ENCODE results near the gene NR6A1.

The NR6A1 gene

GRCh38 chr9:124695280-124695890 lies 75.7 kb downstream of the NR6A1 start:
- Histone ChIP-seq H3K4me3 (ENCODE audit: low read depth, low read length) (no peak overlapping the region), H3K27me3 (no peaks in the 10 kb centered on the region), H3K9me3 (no peaks in the 10 kb centered on the region), H3K36me3 (no peaks in the 10 kb centered on the region), H3K4me1 (no peaks in the 10 kb centered on the region; the same call in 1 of the 2 replicates)
- TF ChIP-seq CTCF (IDR thresholded peaks at IDR 0.05; ENCODE audit: low read depth, low read length): no peak
- no peak for DNase-seq

DNA sequence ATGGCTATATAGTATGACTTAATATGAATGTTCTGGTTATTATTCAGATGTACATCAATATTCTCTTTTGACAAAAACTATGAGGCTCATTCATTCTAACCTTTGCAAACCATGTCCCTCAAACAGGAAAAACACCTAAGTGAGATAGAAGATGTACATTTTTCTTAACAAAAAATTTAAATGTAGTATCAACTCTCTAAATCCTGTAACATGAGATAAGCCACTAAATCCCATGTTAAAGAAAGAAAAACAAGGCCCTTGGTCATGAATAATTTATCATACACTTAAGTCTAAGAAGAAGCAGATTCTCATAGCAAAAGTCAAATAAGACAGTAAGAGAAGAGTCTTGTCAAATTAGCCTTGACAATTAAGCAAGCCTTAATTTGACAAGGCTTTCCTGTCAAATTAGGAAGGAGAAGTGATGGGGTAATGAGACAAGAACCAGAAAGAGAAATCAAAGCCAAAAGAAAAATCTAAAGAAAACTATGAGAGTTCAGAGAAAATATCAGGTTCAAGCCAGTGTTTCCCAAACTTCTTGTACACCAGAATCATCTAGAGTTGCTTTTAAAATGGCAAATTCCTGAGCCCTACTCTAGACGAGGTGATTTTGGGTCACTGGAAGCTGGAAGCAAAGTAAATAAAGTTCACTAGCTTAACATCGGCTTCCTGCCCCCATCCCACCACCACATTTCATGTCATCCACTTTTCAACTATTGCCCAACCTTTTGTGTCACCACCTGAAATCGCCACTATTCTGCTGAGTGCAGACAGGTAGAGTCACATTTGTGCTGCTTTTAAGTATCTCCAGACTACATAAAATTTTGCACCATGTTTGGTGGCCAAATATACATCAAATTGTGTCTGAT lies 76.5 kb downstream of the NR6A1 start:
- no peaks in the 10 kb centered on the region for H3K27me3 ChIP-seq
- H3K36me3 ChIP-seq: no peaks in the 10 kb centered on the region
- no peak for DNase-seq
- H3K4me1 ChIP-seq: no peaks in the 10 kb centered on the region; the same call in 1 of the 2 replicates
- no peaks in the 10 kb centered on the region for H3K9me3 ChIP-seq
- TF ChIP-seq CTCF (IDR thresholded peaks at IDR 0.05; ENCODE audit: low read depth, low read length): no peak
- H3K4me3 ChIP-seq (ENCODE audit: low read depth, low read length): no peak overlapping the region

DNA sequence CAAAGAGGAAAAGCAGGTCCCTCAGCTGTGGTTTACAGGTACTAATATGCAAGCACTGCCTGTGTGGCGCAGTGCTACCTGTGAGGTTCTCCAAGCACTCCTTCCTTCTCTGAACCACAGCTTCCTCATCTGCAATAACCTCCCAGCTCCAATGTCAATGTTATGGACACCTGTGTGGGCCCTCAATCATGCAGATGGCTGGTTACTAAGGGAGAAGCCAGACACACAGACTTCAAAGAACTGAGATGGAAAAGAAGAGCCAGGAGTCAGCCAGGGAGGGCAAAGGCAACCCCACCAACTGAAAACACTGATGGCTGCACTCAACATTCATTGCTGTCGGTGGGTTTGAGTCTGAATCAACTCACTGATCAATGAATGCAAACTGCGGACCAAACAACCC lies 77.7 kb downstream of the NR6A1 start:
- no peak for TF ChIP-seq CTCF (IDR thresholded peaks at IDR 0.05; ENCODE audit: low read depth, low read length)
- Histone ChIP-seq H3K4me3 (ENCODE audit: low read depth, low read length) (no peak overlapping the region), H3K27me3 (no peaks in the 10 kb centered on the region), H3K4me1 (no peaks in the 10 kb centered on the region; the same call in 1 of the 2 replicates), H3K9me3 (no peaks in the 10 kb centered on the region), H3K36me3 (no peaks in the 10 kb centered on the region)
- DNase-seq: no peak

DNA sequence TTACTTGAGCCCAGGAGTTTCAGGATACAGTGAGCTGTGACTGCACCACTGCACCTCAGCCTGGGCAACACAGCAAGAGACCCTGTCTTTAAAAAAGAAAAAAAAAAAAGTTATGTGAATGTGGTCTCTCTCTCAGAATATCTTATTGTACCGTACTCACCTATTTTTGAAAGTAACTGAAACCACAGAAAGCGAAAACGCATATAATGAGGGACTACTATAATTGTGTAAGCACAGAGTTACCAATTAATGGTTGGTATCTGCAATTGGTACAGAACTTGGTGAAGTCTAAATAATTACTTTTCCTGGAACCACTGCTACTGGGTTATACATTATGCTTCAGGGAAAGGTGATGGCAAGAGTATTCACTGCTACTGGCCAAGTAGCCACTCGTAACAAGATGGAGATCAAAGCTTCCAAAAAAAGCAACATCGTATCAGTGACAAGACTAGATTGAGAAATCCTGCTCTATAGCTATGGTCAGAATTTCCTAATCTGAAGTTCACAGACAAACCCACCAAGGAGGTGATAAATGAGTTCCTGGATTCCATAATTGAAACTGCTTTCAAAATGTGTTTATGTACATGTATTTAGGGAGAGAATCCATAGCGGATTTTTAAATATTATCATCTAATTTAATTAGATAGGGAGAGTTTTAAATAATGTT lies 82.7 kb downstream of the NR6A1 start:
- Histone ChIP-seq H3K4me1 (no peaks in the 10 kb centered on the region), H3K27me3 (no peaks in the 10 kb centered on the region), H3K4me3 (ENCODE audit: low read depth, low read length) (no peak overlapping the region), H3K9me3 (no peaks in the 10 kb centered on the region), H3K36me3 (no peaks in the 10 kb centered on the region)
- no peak for TF ChIP-seq CTCF (IDR thresholded peaks at IDR 0.05; ENCODE audit: low read depth, low read length)
- DNase-seq: no peak

GRCh38 chr9:124686918-124687317 lies 84.2 kb downstream of the NR6A1 start:
- DNase-seq: no peak
- TF ChIP-seq CTCF (IDR thresholded peaks at IDR 0.05; ENCODE audit: low read depth, low read length): no peak
- Histone ChIP-seq H3K36me3 (no peaks in the 10 kb centered on the region), H3K4me1 (no peaks in the 10 kb centered on the region), H3K27me3 (no peaks in the 10 kb centered on the region), H3K4me3 (ENCODE audit: low read depth, low read length) (no peak overlapping the region), H3K9me3 (no peaks in the 10 kb centered on the region)
